ENCODE results near the gene SLC16A3.
"Not testable (repeated sequence)": the region's sequence is repeated elsewhere in the genome, so short reads cannot be mapped to it uniquely, and the experiment has no call there.

DNA sequence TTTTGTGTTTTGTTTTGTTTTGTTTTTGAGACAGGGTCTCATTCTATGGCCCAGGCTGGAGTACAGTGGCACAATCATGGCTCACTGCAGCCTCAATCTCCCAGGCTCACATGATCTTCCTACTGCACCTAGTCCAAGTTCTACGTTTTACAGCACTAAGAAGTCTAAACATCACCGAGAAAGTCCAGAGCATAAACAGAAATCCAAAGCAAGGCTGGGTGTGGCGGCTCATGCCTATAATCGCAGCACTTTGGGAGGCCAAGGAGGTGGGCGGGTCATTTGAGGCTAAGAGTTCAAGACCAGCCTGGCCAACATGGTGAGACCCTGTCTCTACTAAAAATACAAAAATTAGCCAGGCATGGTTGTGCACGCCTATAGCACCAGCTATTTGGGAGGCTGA is 35.8 kb upstream of the SLC16A3 start:
- TF ChIP-seq CTCF (IDR thresholded peaks at IDR 0.05); ZFX (IDR thresholded peaks at IDR 0.05; ENCODE audit: borderline replicate concordance): not testable (repeated sequence)
